Renal cortex interstitium (tissue), 11 donors: ENCODE results near the gene KPNA6. TPM values are rescaled to one million over a fixed set of nuclear protein-coding genes. Genes with fewer than 3 reads are reported as not detected.
A peak's percentile ranks its signal among the peaks of the same experiment; 100 is the strongest.
"Not testable (repeated sequence)": the region's sequence is repeated elsewhere in the genome, so short reads cannot be mapped to it uniquely, and the experiment has no call there.

Source experiments
- DNase-seq, 11 donors: peaks; one replicate each; pipeline ENCODE4 v3.0.0-alpha.2; 2013; ENCODE audit warnings: low read depth in 9 of 11, low spot score in 4 of 11; ENCODE audit errors: extremely low read depth in 1 of 11
- polyA plus RNA-seq, 3 donors: library from polyadenylated mRNA; unstranded; fragments of 120-200 nt; gene quantifications; one replicate each; pipeline ENCODE4 v1.2.1, GENCODE V29; 2013; ENCODE audit not compliant: insufficient read length in 3 of 3

KPNA6 gene
- polyA plus RNA-seq, 3 donors, result 32.7 to 35.7 (median 35.3) TPM

DNA sequence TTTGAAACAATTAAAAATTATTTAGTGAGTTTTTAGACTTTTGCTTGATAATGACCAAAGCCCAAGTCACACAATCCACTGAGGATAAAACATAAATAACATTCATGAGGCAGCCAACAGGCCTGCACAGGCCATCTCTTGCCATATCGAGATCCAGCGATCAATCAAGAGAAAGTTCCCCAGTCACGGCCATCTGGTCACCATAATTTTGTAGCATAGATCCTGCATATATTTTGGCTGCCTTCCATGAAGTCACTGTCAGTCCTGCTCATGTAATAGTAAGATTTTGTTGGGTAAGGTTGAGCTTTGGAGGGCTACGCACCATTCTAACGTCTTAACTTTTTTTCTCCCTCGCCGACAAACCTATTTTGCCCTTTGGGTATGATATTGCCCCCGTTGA, 17.5 kb downstream of the KPNA6 start:
- no peak for DNase-seq

DNA sequence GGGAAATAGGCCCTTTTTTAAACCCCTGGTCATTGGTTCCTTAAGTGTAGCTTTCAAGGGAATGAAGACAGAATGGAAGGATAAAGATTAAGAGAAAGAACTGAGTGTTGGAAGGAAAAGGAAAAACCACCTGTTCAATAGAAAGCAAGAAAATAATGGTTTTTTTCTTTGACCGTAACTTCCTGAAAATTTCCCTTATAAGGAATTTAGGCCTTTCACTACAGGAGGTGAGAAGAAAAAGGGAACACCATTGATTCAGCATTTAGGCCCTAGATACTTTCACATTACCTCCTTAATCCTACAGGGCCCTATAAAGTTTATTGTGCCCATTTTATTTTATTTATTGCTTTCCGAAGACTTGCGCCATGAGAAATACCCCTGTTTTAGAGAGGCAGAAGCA, 18.9 kb downstream of the KPNA6 start:
- DNase-seq, result no peak

GRCh38 chr1:32127409-32128198, 19.7 kb downstream of the KPNA6 start:
- DNase-seq, result no peak

GRCh38 chr1:32128479-32128878, 20.6 kb downstream of the KPNA6 start:
- DNase-seq, result no peak

- DNase-seq, result no peak
Observed at GRCh38 chr1:32128964-32129363, 21.1 kb downstream of the KPNA6 start.

DNA sequence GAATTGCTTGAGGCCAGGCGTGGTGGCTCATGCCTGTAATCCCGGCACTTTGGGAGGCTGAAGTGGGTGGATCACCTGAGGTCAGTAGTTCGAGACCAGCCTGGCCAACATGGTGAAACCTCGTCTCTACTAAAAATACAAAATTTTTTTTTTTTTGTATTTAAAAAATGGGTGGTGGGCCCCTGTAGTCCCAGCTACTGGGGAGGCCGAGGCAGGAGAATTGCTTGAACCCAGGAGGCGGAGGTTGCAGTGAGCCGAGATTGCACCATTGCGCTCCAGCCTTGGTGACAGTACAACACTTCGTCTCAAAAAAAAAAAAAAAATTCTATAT, 26.1 kb downstream of the KPNA6 start:
- not testable (repeated sequence) for DNase-seq

GRCh38 chr1:32137111-32137510, 29.3 kb downstream of the KPNA6 start:
- DNase-seq, result no peak

DNA sequence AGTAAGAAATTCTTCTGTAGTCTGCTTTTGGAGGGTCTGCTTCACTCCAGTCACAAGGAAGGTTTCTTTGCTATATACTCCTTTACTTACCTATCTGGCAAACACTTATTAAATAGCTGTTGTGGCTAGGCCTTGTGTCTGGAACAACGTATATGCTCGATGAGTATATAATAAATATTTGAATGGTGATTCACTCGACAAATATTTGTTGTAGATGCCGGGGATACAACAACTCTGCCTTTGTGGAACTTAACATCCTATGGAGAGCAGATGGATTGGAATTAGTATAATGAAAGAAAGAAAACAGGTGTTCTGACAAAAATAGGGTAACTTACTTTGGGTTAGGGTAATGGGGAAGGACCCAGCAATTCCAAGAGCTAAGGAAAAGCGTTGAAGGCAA, 31.1 kb downstream of the KPNA6 start:
- no peak for DNase-seq

DNA sequence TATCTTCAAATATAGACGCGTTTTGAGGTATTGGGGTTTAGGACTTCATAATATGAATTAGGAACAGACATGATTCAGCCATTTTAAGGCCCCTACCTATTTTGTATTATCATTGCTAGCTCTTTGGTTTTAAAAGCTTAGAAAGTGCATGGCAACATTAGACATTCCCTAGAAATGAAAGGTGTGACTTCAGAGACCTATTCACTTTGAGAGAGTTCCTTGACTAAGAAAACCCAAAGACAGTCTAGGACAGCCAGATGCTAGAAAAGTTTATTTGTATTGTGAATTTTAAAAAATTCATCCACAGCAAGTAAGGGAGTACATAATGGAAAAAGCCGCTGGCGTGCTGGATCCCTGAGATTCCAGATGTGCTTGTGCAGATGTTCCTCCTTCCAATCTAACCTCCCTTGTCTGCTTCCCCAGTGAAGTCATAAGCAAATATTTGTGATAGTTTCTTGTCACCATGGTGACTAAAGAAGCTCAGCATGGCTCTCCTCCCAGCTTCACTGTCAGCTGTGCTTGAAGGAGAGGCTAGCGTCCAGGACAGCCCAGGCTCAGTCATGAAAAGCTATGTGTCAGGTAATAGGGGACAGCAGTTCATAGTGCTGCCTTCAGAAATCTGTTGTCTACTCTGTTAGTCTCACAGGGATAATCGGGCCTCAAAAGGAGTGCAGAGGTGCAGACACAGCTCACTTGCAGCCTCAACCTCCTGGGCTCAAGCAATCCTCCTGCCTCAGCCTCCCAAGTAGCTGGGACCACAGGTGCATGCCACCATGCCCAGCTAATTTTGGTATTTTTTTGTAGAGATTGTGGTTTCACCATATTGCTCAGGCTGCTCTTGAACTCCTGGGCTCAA, 34.8 kb downstream of the KPNA6 start:
- DNase-seq, result peak in 9 of 11 donors; percentile 16 to 77 (median 53)

DNA sequence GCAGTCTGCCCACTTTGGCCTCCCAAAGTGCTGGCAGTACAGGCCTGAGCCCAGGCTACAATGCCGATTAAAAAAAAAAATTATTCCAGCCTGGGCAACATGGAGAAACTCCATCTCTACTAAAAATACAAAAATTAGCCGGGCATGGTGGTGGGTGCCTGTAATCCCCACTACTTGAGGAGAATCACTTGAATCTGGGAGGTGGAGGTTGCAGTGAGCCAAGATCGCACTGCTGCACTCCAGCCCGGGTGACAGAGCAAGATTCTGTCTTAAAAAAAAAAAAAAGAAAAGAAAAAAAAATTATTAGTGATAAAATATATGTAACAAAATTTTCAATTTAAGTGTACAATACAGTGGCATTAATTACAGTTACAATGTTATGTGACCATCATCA, 35.4 kb downstream of the KPNA6 start:
- DNase-seq, result not testable (repeated sequence)

- DNase-seq, result no peak
Observed at GRCh38 chr1:32144033-32144432, 36.2 kb downstream of the KPNA6 start.

DNA sequence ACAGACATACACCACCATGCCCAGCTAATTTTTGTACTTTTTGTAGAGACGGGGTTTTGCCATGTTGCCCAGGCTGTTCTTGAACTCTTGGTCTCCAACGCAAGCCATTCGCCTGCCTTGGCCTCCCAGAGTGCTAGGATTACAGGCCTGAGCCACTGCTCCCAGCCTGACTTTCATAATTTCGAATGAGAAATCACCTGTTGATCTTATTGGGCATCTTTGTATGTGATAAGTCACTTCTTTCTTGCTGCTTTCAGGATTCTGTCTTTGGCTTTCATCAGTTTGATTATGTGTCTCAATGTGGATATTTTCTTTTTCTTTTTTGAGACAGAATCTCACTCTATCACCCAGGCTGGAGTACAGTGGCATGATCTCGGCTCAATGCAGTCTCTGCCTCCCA, 39.9 kb downstream of the KPNA6 start:
- DNase-seq, result not testable (repeated sequence)

DNA sequence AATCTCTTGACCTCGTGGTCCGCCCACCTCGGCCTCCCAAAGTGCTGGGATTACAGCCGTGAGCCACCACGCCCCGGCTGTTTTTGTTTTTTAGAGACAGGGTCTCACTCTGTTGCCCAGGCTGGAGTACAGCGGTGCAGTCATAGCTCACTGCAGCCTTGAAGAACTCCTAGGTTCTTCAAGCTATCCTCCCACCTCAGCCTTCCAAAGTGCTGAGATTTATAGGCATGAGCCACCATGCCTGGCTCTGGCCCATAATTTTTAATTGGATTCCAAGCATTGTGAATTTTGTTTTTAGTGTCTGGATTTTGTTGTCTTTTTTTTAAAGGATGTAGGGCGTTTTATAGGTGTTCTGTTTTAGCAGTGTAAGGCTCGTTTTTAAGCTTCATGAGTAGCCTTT, 43.0 kb downstream of the KPNA6 start:
- peak in 1 of 11 donors; percentile 11 for DNase-seq

DNA sequence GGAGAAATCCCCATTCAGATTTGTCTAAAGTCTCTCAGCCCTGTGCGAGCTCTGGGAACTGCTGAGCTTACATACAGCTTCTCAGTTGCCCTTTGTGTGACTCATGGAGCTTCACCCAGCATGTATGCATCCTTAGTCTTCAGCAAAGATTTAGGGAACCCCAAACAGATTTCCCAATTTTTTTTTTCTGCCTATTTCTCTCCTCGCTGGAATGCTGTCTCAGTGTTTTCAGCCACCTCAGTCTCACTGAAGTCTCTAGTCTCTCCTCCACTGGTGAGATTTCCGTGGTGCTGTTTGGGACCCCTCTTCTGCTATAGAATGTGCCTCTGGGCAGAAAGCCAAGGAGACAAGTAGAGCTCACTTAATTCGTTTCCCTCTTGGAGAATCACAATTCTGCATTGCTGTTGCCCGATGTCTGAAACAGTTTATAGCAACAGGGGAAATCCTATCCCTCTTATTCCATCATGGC, 43.5 kb downstream of the KPNA6 start:
- DNase-seq, result peak in 6 of 11 donors; percentile 8 to 31 (median 17)

DNA sequence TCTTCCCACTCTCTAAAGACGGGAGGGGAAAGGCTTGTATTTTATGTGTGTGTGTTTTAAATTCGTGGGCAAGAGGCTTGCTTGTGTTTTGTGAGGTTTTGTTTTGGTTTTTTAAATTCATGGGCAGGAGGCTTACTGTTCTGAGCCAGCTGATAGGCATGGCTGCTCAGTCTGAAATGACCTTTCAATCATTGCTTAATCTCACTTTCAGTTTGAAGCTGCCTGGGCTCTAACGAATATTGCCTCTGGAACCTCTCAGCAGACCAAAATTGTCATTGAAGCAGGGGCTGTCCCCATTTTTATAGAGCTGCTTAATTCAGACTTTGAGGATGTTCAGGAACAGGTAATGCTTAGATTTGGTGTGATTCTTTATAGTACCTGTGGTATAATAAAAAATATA, 51.3 kb downstream of the KPNA6 start:
- DNase-seq, result no peak

DNA sequence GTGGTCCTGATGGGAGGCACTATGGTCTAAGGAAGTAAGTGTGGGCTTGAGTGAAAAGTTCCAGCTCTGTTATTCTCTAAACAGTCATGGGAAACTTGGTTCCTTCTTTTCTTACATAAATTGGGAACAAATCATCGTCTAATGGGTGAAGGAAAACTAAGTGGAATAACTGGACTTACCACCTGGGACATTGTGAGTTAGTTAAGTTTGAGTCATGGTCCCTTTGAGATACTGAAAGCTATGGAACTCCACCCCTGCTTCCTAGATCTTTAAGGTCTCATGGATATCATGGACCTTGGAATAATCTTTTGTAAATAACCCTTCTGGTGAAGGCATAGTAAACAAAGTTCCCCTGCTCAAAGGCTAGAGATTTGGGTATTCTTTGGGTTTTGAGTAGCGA, 55.5 kb downstream of the KPNA6 start:
- no peak for DNase-seq

DNA sequence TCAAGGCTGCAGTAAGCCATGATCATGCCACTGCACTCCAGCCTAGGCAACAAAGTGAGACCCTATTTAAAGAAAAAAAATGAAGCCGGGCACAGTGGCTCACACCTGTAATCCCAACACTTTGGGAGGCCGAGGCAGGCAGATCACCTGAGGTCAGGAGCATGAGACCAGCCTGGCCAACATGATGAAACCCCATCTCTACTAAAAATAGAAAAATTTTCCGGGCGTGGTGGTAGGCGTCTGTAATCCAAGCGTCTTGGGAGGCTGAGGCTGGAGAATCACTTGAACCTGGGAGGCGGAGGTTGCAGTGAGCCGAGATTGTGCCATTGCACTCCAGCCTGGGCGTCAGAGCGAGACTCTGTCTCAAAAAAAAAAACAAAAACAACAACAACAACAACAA, 57.8 kb downstream of the KPNA6 start:
- DNase-seq, result not testable (repeated sequence)

DNA sequence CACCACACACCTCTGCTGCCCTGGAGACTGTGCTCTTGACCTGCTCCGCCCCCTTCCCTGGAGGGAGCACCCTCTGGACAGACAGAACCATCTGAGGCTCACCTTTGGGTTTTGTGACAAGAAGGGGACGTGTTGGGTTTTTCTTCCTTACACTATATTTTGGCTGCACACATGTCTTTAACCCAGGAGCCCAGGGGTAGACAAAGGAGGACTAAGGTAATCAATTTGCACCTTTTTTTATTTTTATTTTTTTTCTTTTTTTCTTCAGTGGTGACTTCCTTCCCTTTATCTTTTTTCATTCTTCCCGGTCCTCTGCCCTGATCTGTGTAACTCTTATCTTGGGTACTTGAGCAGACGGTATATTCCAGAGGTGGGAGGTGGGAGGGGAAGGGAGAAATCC, 63.1 kb downstream of the KPNA6 start:
- no peak for DNase-seq

- DNase-seq, result no peak
Observed at GRCh38 chr1:32172621-32173245, 64.9 kb downstream of the KPNA6 start.
